HG02588 (cell line): ENCODE results near the gene CCDC136.

ENCODE experiments used
- ATAC-seq: cut with Tn5 transposase; IDR thresholded peaks from one replicate; pipeline ENCODE4 v1.9.1; 2021; ENCODE audit warnings: mild to moderate bottlenecking, moderate library complexity; ENCODE audit not compliant: unreplicated experiment

The CCDC136 gene

GRCh38 chr7:128804484-128804883 lies 12.7 kb downstream of the CCDC136 start:
- no peak for ATAC-seq

GRCh38 chr7:128805225-128805624 lies 13.5 kb downstream of the CCDC136 start:
- no peak for ATAC-seq

- no peak for ATAC-seq
These were observed 15.4 kb downstream of the CCDC136 start for GRCh38 chr7:128807191-128807590.

- ATAC-seq, result no peak
These were observed 17.6 kb downstream of the CCDC136 start for GRCh38 chr7:128809363-128809762.

GRCh38 chr7:128810473-128810872 lies 18.7 kb downstream of the CCDC136 start:
- no peak for ATAC-seq

GRCh38 chr7:128810997-128811396 lies 19.2 kb downstream of the CCDC136 start:
- ATAC-seq, result no peak

GRCh38 chr7:128811631-128812430 lies 20.1 kb downstream of the CCDC136 start:
- no peak for ATAC-seq

- no peak for ATAC-seq
These were observed 20.9 kb downstream of the CCDC136 start for GRCh38 chr7:128812514-128813168.

GRCh38 chr7:128814499-128814898 lies 22.7 kb downstream of the CCDC136 start:
- no peak for ATAC-seq

- ATAC-seq, result no peak
These were observed 23.6 kb downstream of the CCDC136 start for GRCh38 chr7:128815289-128815942.

GRCh38 chr7:128818694-128819093 lies 26.9 kb downstream of the CCDC136 start:
- no peak for ATAC-seq

GRCh38 chr7:128821724-128822123 lies 30.0 kb downstream of the CCDC136 start:
- no peak for ATAC-seq

GRCh38 chr7:128826512-128826911 lies 34.7 kb downstream of the CCDC136 start:
- ATAC-seq, result no peak

- ATAC-seq, result no peak
These were observed 35.1 kb downstream of the CCDC136 start for GRCh38 chr7:128826916-128827247.

- no peak for ATAC-seq
These were observed 35.6 kb downstream of the CCDC136 start for GRCh38 chr7:128827248-128827958.

GRCh38 chr7:128827971-128828711 lies 36.4 kb downstream of the CCDC136 start:
- no peak for ATAC-seq

- no peak for ATAC-seq
These were observed 37.8 kb downstream of the CCDC136 start for GRCh38 chr7:128829391-128830166.

GRCh38 chr7:128830231-128831177 lies 38.7 kb downstream of the CCDC136 start, which contains the start of gene FLNC:
Gene FLNC (plus strand): TSS chr7:128830406. CDS start chr7:128830638, 232 bp downstream.
- ATAC-seq, result no peak
